DMS153 treated with DMSO at 0.1 percent for 48 hours (cell line): ENCODE results near the gene ALPP.
"Not testable (repeated sequence)": the region's sequence is repeated elsewhere in the genome, so short reads cannot be mapped to it uniquely, and the experiment has no call there.

Source experiments
- DNase-seq: peaks from one replicate; lab custom pipeline; 2025; ENCODE audit not compliant: unreplicated experiment; lab: John Stamatoyannopoulos, UW

ALPP gene

DNA sequence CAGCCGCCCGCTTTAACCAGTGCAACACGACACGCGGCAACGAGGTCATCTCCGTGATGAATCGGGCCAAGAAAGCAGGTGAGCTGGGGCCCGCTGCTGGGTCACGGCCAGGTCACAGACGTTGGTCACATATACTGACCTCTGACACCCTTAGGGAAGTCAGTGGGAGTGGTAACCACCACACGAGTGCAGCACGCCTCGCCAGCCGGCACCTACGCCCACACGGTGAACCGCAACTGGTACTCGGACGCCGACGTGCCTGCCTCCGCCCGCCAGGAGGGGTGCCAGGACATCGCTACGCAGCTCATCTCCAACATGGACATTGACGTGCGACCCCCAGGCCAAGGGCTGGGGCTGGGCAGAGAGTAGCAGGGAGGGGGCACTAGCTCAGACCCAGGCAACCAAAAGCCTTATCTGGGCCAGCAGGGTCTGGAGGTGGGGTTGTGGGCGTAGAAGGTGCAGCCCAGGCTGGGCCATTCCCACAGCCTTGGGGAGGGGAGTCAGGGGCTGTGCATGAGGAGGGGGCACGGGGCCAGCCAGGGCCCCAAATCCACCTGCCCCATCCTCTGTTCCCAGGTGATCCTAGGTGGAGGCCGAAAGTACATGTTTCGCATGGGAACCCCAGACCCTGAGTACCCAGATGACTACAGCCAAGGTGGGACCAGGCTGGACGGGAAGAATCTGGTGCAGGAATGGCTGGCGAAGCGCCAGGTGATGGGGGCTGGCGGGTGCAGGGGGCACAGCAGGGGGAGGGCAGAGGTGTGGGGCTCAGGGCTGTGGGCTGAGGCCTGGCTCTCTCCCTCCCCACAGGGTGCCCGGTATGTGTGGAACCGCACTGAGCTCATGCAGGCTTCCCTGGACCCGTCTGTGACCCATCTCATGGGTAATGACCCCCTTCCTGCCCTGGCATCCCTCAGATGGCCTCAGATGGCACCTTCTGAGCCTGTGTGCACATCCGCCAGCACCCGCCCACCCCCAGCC lies 1.3 kb downstream of the ALPP start:
- not testable (repeated sequence) for DNase-seq

DNA sequence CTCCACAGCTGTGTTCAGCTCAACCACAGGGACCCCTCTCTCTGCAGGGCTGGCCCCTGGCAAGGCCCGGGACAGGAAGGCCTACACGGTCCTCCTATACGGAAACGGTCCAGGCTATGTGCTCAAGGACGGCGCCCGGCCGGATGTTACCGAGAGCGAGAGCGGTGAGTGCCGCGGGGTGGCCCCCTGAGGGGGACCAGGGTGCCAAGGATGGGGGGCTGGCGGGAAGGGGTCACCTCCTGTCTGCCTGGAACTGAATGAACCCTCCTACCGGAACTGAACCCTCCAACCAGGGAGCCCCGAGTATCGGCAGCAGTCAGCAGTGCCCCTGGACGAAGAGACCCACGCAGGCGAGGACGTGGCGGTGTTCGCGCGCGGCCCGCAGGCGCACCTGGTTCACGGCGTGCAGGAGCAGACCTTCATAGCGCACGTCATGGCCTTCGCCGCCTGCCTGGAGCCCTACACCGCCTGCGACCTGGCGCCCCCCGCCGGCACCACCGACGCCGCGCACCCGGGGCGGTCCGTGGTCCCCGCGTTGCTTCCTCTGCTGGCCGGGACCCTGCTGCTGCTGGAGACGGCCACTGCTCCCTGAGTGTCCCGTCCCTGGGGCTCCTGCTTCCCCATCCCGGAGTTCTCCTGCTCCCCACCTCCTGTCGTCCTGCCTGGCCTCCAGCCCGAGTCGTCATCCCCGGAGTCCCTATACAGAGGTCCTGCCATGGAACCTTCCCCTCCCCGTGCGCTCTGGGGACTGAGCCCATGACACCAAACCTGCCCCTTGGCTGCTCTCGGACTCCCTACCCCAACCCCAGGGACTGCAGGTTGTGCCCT lies 2.9 kb downstream of the ALPP start:
- not testable (repeated sequence) for DNase-seq

GRCh38 chr2:232382331-232383225 lies 4.0 kb downstream of the ALPP start:
- no peak for DNase-seq

DNA sequence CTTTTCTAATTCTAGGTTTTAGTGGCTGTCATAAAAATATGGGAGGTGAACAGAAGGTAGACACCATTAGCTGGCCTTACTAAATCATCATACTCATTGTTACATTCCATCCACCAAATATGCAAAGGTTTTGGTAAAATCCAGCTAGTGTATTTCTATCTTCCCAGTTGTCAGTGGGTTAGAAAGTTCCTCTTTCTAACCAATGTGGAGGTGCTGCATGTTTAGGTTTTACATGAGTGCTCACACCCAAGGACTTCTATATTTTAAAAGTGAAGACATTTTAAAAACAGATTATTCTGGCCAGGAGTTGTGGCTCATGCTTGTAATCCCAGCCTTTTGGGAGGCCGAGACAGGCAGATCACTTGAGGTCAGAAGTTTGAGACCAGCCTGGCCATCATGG lies 5.9 kb downstream of the ALPP start:
- DNase-seq, result no peak

DNA sequence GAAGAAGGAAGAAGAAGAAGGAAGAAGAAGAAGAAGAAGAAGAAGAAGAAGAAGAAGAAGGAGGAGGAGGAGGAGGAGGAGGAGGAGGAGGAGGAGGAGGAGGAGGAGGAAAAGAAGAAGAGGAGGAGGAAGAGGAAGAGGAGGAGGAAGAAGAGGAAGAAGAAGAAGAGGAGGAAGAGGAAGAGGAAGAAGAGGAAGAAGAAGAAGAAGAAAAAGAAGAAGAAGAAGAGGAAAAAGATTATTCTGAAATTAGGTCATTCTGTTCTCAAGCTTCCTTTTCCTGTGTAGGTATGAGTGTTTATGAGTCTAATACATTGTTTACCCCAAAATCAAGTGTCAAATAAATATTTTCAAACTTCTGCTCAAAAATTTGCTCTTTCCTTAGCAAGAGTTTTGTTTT lies 6.5 kb downstream of the ALPP start:
- DNase-seq, result not testable (repeated sequence)

GRCh38 chr2:232385660-232386489 lies 7.3 kb downstream of the ALPP start:
- no peak for DNase-seq

DNA sequence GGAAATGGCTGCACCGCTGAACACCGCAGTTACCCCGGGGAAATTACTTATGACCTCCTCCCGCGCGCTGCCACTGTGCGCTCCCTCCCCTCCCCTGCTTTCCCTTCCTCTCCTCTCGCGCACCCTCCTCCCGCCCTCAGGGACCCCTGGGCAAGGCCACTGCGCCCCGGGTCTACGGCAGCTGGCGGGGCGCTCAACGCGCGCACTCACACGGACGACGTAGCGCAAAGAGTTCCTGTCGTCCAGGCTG lies 7.9 kb downstream of the ALPP start:
- no peak for DNase-seq

DNA sequence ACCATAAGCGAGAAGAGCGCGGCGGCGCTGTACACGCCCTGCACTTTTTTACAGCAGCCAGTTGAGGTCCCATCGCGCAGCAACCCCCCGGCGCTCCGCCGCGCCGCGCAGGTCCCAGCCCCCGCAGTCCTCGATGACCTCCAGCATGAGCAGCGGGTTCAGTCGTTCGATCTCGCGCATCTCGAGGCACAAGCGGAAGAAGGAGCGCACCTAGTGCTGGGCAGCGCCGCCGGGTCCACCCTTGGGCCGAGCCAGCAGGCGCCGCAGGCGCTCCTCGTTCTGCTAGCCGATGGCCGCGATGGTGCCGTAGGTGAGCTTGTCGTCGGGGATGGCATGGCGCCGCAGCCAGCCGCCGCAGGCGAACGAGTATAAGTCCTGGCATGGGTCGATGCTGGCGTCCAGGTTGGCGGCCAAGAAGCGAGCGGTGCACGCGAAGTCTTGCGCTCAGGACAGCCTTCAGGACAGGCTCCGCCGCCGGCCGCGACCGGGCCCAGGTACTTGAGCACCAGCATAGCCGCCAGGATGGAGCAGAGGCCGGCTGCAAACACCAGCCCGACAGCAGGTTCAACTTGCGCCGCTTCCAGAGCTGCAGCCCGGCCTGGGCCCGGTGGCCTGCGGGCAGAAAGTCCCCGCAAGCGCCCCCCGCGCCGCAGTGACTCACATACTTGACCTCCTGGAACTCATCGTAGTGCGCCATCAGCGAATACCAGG lies 8.3 kb downstream of the ALPP start:
- DNase-seq, result no peak

DNA sequence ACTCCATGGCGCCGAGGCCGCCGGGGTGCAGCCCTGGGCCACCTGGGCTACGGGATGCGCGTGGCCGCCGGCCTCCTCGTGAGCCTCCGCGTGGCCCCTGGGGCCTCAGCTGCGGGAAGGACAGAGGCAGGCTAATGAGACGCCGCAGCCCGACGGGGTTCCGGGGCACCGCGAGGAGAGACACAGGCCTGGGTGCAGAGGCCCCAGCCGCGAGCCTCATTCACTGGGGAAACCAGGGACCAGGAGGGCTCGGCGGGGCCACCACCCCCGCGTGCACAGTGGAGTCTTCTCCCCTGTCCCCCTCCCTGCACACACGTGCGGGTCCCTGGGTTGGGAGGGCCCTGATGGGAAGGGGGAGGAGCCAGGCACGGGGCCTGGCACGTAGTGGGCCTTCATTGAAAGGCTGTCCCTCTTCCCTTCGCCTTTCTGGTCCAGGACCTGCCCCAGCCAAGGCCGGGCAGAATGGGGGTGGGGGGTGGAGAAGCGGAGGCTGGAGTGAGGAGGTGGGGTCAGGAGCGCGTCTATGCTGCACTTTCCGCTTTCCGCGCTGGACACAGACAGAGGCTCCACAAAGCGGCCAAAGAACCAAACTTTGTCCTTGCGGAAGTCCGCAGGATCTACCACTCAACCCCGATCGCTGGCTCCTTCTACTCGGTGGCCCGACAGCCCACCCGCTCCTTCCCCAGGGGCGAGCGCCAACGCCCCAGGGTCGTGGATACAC lies 9.1 kb downstream of the ALPP start:
- no peak for DNase-seq

DNA sequence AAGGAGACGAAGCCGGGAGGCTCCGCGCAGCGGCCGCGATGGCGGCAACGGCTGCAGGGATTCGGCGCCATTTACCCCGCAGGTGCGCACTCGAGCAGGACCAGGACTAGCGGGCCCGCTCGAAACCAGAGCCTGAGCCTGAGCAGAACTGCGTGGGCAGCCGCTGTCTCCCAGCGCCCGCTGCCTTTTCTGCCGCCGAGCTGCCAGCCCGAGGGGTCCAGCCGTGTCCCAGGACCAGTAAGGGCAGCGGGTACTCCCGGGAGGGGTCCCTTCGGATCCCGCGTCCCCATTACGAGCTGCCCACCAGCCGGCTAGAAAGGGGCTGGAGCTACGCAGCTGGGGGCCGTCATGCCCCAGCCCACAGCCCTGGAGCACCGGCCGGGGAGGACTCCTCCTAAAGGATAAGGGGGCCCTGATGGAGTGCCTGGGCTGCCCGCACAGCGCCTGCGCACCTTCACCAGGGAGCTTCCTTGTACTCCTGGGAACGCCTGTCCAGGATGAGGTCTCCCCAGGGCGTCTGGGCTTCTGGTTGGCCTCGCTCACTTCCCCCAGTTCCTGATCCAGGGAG lies 9.9 kb downstream of the ALPP start:
- no peak for DNase-seq

GRCh38 chr2:232389327-232389726 lies 10.8 kb downstream of the ALPP start:
- no peak for DNase-seq

DNA sequence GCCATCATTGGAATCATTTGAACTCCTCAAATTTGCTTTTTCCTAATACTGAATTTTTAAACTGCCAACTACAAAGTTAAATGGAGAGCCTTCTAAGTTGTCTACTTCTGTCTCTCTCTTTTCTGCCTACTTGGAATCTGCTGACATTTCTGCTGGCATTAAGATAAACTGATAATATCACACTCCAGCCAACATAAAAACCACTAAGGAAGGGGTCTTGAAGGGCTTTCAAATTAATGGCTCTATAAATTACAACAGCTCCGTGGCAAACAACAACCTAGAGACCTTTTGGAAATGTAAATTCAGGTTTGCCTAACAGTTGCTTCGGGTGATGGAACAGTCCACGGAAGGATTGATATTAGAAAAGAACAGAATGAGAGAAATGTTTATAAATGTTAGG lies 12.1 kb downstream of the ALPP start:
- DNase-seq, result no peak

DNA sequence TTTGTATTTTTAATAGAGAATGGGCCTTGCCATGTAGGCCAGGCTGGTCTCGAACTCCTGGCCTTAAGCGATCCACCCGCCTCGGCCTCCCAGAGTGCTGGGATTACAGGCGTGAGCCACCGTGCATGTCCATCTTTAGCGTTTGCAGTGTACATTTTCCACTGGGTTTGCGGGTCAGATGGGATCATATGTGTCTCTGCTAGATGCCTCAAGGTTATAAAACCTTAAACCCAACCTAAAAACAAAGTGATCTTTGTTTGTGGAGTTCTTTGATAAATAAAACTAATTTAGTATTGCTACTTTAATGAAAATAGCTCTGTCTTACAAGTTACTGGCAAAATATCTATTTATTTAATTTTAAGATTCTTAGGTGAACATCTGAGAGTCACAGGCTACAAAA lies 15.0 kb downstream of the ALPP start:
- no peak for DNase-seq

DNA sequence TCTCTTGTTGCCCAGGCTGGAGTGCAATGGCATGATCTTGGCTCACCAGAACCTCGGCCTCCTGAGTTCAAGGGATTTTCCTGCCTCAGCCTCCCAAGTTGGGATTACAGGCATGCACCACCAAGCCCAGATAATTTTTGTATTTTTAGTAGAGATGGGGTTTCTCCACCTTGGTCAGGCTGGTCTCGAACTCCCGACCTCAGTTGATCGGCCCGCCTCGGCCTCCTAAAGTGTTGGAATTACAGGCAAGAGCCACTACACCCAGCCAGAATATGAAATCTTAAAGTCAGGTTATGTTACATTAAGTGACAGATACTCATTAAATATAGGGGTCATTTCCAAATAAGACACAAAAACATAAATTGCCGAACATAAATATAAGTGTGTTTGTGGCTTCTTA lies 15.9 kb downstream of the ALPP start:
- DNase-seq, result not testable (repeated sequence)

GRCh38 chr2:232395586-232395985 lies 17.0 kb downstream of the ALPP start:
- DNase-seq, result no peak

DNA sequence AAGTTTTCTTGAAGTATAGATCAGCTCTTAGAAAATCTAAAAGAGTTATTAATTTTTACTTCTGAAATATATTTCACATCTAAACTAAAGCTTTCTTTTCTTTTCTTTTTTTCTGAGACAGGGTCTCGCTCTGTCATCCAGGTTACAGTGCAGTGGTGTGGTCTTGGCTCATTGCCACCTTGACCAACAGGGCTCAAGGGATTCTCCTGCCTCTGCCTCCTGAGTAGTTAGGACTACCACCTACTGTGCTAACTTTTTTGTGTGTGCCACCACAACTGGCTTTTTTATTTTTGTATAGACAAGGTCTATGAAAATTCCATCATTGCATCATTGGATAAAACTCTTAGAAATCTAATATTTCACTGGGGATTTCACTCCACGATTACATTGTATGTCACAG lies 18.1 kb downstream of the ALPP start:
- DNase-seq, result no peak

- DNase-seq, result no peak
Observed at GRCh38 chr2:232398293-232399034, 19.9 kb downstream of the ALPP start.
